Endothelial cell of umbilical vein (primary cell): ENCODE measurements around the gene TMEM150C. TPM values are rescaled to one million over a fixed set of nuclear protein-coding genes. Genes with fewer than 3 reads are reported as not detected.
"Not testable (repeated sequence)": the region's sequence is repeated elsewhere in the genome, so short reads cannot be mapped to it uniquely, and the experiment has no call there.

ENCODE experiments used
- BruUV-seq: library from RNA; stranded (reverse); fragments of 400-500 nt; replicated peaks from 2 replicates; lab custom pipeline; 2021; lab: Mats Ljungman, UMichigan
- CTCF ChIA-PET: fragments of 300-600, 350-600 bp; sonication (Branson Sonifier 250); formaldehyde crosslinking; loops from one replicate; lab custom pipeline; 2021; ENCODE audit warnings: antibody characterized with exemption, inconsistent platforms; lab: Charles Lee
- POLR2A ChIA-PET: fragments of 300-600, 350-600 bp; sonication (Branson Sonifier 250); formaldehyde crosslinking; loops from one replicate; lab custom pipeline; 2021; ENCODE audit warnings: antibody characterized with exemption, inconsistent platforms; lab: Charles Lee
- DNase-seq: peaks from one replicate; pipeline ENCODE4 v3.0.0-alpha.2; 2011; ENCODE audit warnings: low read depth, low spot score
- FAIRE-seq: peaks from 2 replicates; lab custom pipeline; 2011; peaks lifted over from hg19 to GRCh38; lab: Jason Lieb, UNC
- H2AFZ ChIP-seq: 2 replicates; pipeline ENCODE4 v1.6.0; 2012; ENCODE audit warnings: low read depth, low read length, control low read depth, inconsistent platforms
- H3K27ac ChIP-seq: 2 replicates; pipeline ENCODE4 v1.5.1; 2011; ENCODE audit warnings: low read depth, mild to moderate bottlenecking, control low read depth, low read length, moderate library complexity; ENCODE audit not compliant: insufficient read depth
- H3K27me3 ChIP-seq, 2 experiments: 2 replicates each; pipeline versions ENCODE4 v1.6.0 to v1.6.1; 2011; ENCODE audit warnings: low read length in 2 of 2, mixed read lengths in 1 of 2; ENCODE audit not compliant: control insufficient read depth in 2 of 2, insufficient read depth in 2 of 2
- H3K36me3 ChIP-seq, 2 experiments: 2 replicates in 1 of 2; 3 replicates in 1 of 2; pipeline ENCODE4 v1.5.1; 2011; ENCODE audit warnings: low read length in 2 of 2, mild to moderate bottlenecking in 1 of 2, moderate library complexity in 1 of 2; ENCODE audit not compliant: control insufficient read depth in 2 of 2, insufficient read depth in 2 of 2; ENCODE audit errors: extremely low read depth in 1 of 2
- H3K4me1 ChIP-seq: 3 replicates; pipeline ENCODE4 v1.5.1; 2011; ENCODE audit warnings: mild to moderate bottlenecking, low read length; ENCODE audit not compliant: control insufficient read depth, insufficient read depth; ENCODE audit errors: extremely low read depth
- H3K4me2 ChIP-seq: 2 replicates; pipeline ENCODE4 v1.6.1; 2011; ENCODE audit warnings: low read length, control low read depth, mixed read lengths; ENCODE audit not compliant: insufficient read depth
- H3K4me3 ChIP-seq, 3 experiments: fragments of 200-600 bp in 1 of 3; sonication (generic), shearing (Covaris generic) in 1 of 3; replicated peaks in 1 of 3; 2 replicates each; pipeline ENCODE4 v1.5.1; 2011 to 2016; ENCODE audit warnings: control low read depth in 3 of 3, low read length in 3 of 3, mild to moderate bottlenecking in 2 of 3, inconsistent platforms in 1 of 3, low read depth in 1 of 3, moderate library complexity in 1 of 3; ENCODE audit not compliant: insufficient read depth in 1 of 3
- H3K79me2 ChIP-seq: 2 replicates; pipeline ENCODE4 v1.6.0; 2012; ENCODE audit warnings: low read length, inconsistent platforms; ENCODE audit not compliant: control insufficient read depth, insufficient read depth
- H3K9ac ChIP-seq: replicated peaks from 2 replicates; pipeline ENCODE3; 2011; ENCODE audit warnings: low read length, control low read depth; ENCODE audit not compliant: insufficient read depth; ENCODE audit errors: extremely low read depth
- H3K9me1 ChIP-seq: replicated peaks from 3 replicates; pipeline ENCODE4 v1.6.0; 2011; ENCODE audit warnings: mild to moderate bottlenecking, low read length; ENCODE audit not compliant: control insufficient read depth, insufficient read depth; ENCODE audit errors: extremely low read depth
- H3K9me3 ChIP-seq: replicated peaks from 2 replicates; pipeline ENCODE4 v1.5.1; 2012; ENCODE audit warnings: low read length, inconsistent platforms; ENCODE audit not compliant: control insufficient read depth, insufficient read depth
- H4K20me1 ChIP-seq: replicated peaks from 2 replicates; pipeline ENCODE3; 2011; ENCODE audit warnings: mild to moderate bottlenecking, low read length; ENCODE audit not compliant: control insufficient read depth, insufficient read depth; ENCODE audit errors: extremely low read depth
- EZH2 ChIP-seq: IDR thresholded peaks from 2 replicates; pipeline ENCODE4 v1.6.1; 2012; ENCODE audit warnings: borderline replicate concordance, low read depth, mild to moderate bottlenecking, moderate library complexity, low read length, inconsistent platforms; ENCODE audit not compliant: severe bottlenecking
- FOS ChIP-seq: IDR thresholded peaks from 2 replicates; pipeline ENCODE4 v1.6.1; 2011; ENCODE audit warnings: mild to moderate bottlenecking, low read length, moderate library complexity, borderline replicate concordance; ENCODE audit not compliant: insufficient read depth
- GATA2 ChIP-seq: IDR thresholded peaks from 2 replicates; pipeline ENCODE4 v1.7.0; 2011; ENCODE audit warnings: low read depth, mild to moderate bottlenecking, moderate library complexity, mixed read lengths, low read length; ENCODE audit not compliant: insufficient read length, insufficient read depth
- JUN ChIP-seq: IDR thresholded peaks from 2 replicates; pipeline ENCODE4 v1.6.1; 2011; ENCODE audit warnings: borderline replicate concordance, low read depth; ENCODE audit not compliant: insufficient read length, insufficient read depth
- MYC ChIP-seq: IDR thresholded peaks from one replicate; pipeline ENCODE4 v1.6.1; 2011; ENCODE audit warnings: mild to moderate bottlenecking, low read depth, low read length
- POLR2A ChIP-seq: IDR thresholded peaks from 2 replicates; pipeline ENCODE4 v1.6.1; 2012; ENCODE audit warnings: low read depth, mild to moderate bottlenecking, control low read depth, low read length
- POLR2AphosphoS5 ChIP-seq: IDR thresholded peaks from 2 replicates; pipeline ENCODE4 v1.6.1; 2012; ENCODE audit warnings: low read depth, mild to moderate bottlenecking, control low read depth, low read length, moderate library complexity; ENCODE audit not compliant: insufficient read depth
- dilution Hi-C: fragments of 300-500 bp; cut with MboI; formaldehyde crosslinking; loops from one replicate; pipeline ENCODE4 v1.15.0; 2019; ENCODE audit warnings: low sequenced_read_pairs; ENCODE audit not compliant: extremely low pct_ligation_motif_present
- intact Hi-C: fragments of 100-400 bp; cut with micrococcal nuclease; formaldehyde crosslinking; loops from one replicate; pipeline ENCODE4 v1.10.0; 2022
- polyA plus RNA-seq, 4 experiments: library from polyadenylated mRNA; depleted of rRNA in 3 of 4; stranded (reverse) in 3 of 4; unstranded in 1 of 4; fragments of >200 nt; gene quantifications; 2 replicates each; pipeline versions ENCODE4 v1.2.1 to v1.2.3, GENCODE V29; 2011 to 2012; ENCODE audit warnings: missing spikeins in 1 of 4
- total RNA-seq: library from RNA; stranded (reverse); gene quantifications from 2 replicates; pipeline ENCODE4 v1.2.3, GENCODE V29; 2021
- TF ChIP-seq, protein P1 (sequence below), 2 donors: IDR thresholded peaks; 1 replicate in 1 of 2; 2 replicates in 1 of 2; pipeline ENCODE4 v1.5.1; 2011; ENCODE audit warnings: low read length in 2 of 2, mild to moderate bottlenecking in 2 of 2, moderate library complexity in 2 of 2, control low read depth in 1 of 2, inconsistent platforms in 1 of 2, low read depth in 1 of 2; ENCODE audit not compliant: insufficient read depth in 1 of 2; ENCODE audit errors: extremely low read depth in 1 of 2
- TF ChIP-seq, protein P2 (sequence below): IDR thresholded peaks from 2 replicates; pipeline ENCODE4 v1.6.1; 2011; ENCODE audit not compliant: insufficient read depth, insufficient read length

Gene TMEM150C
- total and polyA plus RNA-seq, 2 donors (not counting 3 experiments of a cell fraction or from before 2014, with no cell fraction given) = 4.1 to 6.6 TPM

DNA sequence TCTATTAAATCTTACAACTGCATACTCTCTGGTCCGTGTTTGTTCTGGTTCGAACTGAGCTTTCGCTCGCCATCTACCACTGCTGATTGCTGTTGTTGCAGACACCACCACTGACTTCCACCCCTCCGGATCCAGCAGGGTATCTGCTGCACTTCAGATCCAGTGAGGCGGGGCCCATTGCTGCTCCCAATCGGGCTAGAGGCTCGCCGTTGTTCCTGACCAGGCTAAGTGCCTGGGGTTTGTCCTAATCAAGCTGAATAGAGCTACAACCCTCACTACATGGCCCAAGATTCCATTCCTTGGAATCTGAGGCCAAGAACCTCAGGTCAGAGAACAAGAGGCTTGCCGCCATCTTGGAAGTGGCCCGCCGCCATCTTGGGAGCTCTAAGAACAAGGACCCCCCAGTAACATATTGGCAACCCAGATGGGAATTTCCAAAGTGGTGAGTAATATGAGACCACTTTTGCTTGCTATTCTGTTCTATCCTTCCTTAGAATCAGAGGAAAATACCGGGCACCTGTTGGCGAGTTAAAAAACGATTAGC, 88.1 kb downstream of the TMEM150C start:
- H3K27ac ChIP-seq = no peak overlapping the region
- intact Hi-C loops (no loop called here), dilution Hi-C loops (no loop called here)
- H3K4me2 ChIP-seq = no peak overlapping the region
- no peaks in the 10 kb centered on the region for H4K20me1 ChIP-seq
- DNase-seq (no peak), FAIRE-seq (no peak)
- CTCF ChIA-PET = interaction anchor here (1.9 to 17.0 kb wide), 2 partner anchors 11 to 266 kb away, joined by 10 to 500 read pairs; no protein-coding TSS in a partner anchor
- H2AFZ ChIP-seq = no peak overlapping the region
- H3K36me3 ChIP-seq = no peaks in the 10 kb centered on the region
- H3K9ac ChIP-seq = no peak overlapping the region
- H3K9me1 ChIP-seq = no peaks in the 10 kb centered on the region
- H3K79me2 ChIP-seq = no peaks in the 10 kb centered on the region
- no peak overlapping the region for H3K4me3 ChIP-seq
- no TSS peak for BruUV-seq
- no peaks in the 10 kb centered on the region for H3K4me1 ChIP-seq
- POLR2A ChIA-PET = no interaction called here
- no peaks in the 10 kb centered on the region for H3K9me3 ChIP-seq
- no peaks in the 10 kb centered on the region for H3K27me3 ChIP-seq
- TF ChIP-seq POLR2A (no peak), MYC (no peak), EZH2 (no peak), JUN (no peak), FOS (no peak), GATA2 (no peak), POLR2AphosphoS5 (no peak)
- TF ChIP-seq, protein P1, sequence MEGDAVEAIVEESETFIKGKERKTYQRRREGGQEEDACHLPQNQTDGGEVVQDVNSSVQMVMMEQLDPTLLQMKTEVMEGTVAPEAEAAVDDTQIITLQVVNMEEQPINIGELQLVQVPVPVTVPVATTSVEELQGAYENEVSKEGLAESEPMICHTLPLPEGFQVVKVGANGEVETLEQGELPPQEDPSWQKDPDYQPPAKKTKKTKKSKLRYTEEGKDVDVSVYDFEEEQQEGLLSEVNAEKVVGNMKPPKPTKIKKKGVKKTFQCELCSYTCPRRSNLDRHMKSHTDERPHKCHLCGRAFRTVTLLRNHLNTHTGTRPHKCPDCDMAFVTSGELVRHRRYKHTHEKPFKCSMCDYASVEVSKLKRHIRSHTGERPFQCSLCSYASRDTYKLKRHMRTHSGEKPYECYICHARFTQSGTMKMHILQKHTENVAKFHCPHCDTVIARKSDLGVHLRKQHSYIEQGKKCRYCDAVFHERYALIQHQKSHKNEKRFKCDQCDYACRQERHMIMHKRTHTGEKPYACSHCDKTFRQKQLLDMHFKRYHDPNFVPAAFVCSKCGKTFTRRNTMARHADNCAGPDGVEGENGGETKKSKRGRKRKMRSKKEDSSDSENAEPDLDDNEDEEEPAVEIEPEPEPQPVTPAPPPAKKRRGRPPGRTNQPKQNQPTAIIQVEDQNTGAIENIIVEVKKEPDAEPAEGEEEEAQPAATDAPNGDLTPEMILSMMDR (IDR thresholded peaks at IDR 0.05; ENCODE audit: extremely low read depth in 1 of 2, insufficient read depth in 1 of 2, low read depth in 1 of 2, low read length in 2 of 2) = no peak
- TF ChIP-seq, protein P2, sequence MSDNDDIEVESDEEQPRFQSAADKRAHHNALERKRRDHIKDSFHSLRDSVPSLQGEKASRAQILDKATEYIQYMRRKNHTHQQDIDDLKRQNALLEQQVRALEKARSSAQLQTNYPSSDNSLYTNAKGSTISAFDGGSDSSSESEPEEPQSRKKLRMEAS = no peak

DNA sequence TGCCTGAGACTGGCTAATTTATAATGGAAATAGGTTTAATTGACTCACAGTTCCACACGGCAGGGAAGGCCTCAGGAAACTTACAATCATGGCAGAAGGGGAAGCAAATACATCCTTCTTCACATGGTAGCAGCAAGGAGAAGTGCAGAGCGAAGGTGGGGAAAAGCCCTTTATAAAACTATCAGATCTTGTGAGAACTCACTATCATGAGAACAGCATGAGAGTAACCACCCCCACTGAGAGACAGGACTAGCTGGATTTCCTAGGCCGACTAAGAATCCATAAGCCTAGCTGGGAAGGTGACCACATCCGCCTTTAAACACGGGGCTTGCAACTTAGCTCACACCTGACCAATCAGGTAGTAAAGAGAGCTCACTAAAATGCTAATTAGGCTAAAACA, 88.7 kb downstream of the TMEM150C start:
- dilution Hi-C loops, FAIRE-seq, DNase-seq: not testable (repeated sequence)

More for the DNA sequence above, 88.7 kb downstream of the TMEM150C start:
- H3K4me3 ChIP-seq, H3K79me2 ChIP-seq, BruUV-seq, H3K27ac ChIP-seq, POLR2A ChIA-PET, H3K27me3 ChIP-seq, intact Hi-C loops, H3K4me1 ChIP-seq, H3K9me3 ChIP-seq, H2AFZ ChIP-seq, H3K36me3 ChIP-seq, H3K4me2 ChIP-seq, H3K9ac ChIP-seq, H4K20me1 ChIP-seq, H3K9me1 ChIP-seq: not testable (repeated sequence)
- CTCF ChIA-PET = interaction anchor here (1.9 to 17.0 kb wide), 2 partner anchors 11 to 267 kb away, joined by 10 to 500 read pairs; no protein-coding TSS in a partner anchor
